Measurements from ENCODE around the gene SLC10A3.
A peak's percentile ranks its signal among the peaks of the same experiment; 100 is the strongest.

Gene SLC10A3, protein sequence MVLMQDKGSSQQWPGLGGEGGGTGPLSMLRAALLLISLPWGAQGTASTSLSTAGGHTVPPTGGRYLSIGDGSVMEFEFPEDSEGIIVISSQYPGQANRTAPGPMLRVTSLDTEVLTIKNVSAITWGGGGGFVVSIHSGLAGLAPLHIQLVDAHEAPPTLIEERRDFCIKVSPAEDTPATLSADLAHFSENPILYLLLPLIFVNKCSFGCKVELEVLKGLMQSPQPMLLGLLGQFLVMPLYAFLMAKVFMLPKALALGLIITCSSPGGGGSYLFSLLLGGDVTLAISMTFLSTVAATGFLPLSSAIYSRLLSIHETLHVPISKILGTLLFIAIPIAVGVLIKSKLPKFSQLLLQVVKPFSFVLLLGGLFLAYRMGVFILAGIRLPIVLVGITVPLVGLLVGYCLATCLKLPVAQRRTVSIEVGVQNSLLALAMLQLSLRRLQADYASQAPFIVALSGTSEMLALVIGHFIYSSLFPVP

DNA sequence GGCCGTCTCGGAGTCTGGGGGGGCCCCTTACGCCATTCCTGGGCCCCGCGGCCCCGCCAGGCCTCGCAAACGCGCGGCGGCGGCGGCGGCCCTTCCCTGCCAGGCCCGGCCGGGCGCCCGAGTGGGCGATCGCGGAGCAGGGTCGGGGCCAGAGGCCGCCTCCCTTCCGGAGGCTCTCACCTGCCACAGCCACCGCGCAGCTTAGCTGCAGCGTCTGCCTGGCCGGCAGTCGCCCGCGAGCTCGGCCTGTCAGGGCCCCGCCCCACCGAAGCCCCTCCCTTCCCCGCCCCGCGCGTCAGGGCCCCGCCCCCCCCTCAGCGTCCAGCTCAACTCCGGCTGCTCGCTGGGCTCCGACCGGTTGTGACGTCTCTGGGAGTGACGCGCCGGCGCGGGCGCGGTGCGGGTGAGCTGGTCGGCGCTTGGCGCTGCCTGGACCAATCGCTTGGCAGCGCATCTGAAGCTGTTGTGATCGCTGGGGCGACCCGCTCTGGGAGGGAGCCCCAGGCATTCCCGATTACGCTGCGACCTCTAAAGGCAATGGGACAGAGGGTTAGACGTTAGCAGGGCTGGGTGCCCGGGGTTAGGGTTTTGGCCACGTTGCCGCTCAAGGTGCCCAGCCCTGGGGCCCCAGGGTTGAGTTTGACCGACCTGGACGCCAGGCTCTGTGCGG is at the start of gene SLC10A3:
Gene SLC10A3, minus strand, starts transcription at position 216 of the 670 bp plus-strand sequence. CDS start 1,689 bp downstream, outside the sequence.
- DNase-seq, result peak; percentile 92

GRCh38 chrX:154539077-154539476 is 48.6 kb upstream of the SLC10A3 start:
- DNase-seq, result no peak

- DNase-seq, result no peak
These were observed 45.5 kb upstream of the SLC10A3 start for GRCh38 chrX:154535892-154536291.

GRCh38 chrX:154534526-154535322 is 44.3 kb upstream of the SLC10A3 start:
- DNase-seq, result peak; percentile 61

GRCh38 chrX:154532690-154533089 is 42.3 kb upstream of the SLC10A3 start:
- DNase-seq, result no peak

DNA sequence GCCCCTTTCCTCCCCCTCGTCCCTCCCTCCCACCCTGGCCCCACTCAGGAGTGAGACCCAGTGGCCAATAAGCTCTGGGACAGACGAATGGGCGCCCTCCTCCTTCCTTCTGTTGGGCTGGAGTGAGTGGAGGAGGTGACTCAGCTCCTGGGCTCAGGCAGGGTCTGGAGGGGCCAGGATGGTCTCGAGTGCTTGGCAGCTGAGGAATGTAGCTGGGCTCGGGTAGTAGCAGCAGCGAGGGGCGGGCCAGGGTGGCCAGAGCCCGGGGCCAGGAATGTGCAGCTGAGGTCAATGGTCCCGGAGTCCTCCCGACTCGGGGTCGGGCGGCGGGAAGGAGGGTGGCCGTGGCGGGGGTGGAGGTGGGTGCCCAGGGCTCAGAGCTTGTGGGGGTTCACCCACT is 41.2 kb upstream of the SLC10A3 start:
- DNase-seq, result no peak

DNA sequence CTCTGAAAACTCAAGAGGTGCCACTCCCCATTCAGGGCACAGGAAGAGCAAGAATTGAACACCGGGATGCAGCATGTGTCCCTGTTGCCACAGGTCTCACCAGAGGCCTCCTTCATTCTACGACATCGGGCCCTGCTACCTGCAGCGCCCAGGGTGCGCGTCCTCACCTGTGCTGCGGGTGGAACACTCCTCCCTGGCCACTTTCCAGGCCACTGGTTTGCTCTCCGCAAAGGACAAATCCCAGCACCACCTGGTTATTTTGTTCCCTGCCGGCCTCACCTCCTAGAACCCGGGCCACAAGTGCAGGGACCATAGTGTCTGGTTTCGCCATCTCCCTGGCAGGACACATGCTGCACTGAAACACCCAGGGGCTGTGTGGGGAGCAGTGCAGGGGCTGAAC is 39.9 kb upstream of the SLC10A3 start:
- DNase-seq, result no peak

DNA sequence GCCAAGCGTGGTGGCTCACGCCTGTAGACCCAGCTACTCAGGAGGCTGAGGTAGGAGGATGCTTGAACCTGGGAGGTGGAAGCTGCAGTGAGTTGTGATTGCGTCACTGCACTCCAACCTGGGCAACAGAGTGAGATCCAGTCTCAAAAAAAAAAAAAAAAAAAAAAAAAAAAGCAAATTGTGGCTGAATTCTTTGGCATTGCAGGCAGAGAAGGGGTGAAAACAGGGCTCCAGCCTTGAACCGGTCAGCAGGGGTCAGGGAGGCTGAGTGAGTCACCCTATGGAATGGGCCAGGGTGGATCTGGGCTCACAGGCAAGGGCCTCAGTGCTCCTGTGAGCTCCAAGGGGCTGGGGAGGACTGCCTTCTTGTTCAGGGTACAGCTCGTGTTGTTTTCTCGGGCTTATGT is 38.8 kb upstream of the SLC10A3 start:
- no peak for DNase-seq

GRCh38 chrX:154526901-154527675 is 36.7 kb upstream of the SLC10A3 start:
- DNase-seq, result peak; percentile 58

DNA sequence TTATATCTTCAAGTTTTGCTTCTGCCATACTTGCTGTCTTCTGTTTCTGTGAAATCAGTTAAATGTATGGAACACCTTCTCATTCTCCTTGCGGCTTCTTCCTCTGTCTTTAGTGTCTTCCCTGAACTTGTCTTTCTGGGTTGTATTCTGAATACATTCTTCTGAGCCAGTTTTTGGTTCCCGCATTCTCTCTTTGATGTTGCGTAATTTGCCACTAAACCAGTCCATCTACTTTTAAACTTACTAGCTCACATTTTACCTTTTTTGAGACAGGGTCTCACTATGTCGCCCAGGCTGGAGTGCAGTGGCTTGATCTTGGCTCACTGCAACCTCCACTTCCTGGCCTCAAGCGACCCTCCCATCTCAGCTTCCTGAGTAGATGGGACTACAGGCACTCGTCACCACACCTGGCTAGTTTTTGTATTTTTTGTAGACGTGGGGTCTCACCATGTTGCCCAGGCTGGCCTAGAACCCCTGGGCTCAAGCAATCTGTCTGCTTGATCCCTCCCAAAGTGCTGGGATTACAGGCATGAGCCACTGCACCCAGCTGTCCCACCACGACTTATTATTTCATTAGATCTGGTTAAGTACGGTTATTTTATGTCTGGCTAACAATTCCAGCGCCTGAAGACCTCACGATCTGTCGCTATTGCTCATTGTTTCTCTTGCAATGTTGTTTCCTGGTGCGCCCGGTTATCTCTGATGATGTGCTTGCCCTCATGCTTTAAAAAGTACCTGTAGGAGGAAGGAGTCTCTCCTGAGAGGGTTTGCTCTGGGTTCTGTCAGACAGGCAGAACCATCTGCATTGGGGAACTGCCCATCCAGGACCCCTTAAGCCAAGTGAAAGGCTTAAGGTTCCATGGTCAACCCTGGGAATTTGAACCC is 35.4 kb upstream of the SLC10A3 start:
- DNase-seq, result no peak

- no peak for DNase-seq
These were observed 29.0 kb upstream of the SLC10A3 start for GRCh38 chrX:154519389-154519788.

- DNase-seq, result no peak
These were observed 26.8 kb upstream of the SLC10A3 start for GRCh38 chrX:154517101-154517781.

DNA sequence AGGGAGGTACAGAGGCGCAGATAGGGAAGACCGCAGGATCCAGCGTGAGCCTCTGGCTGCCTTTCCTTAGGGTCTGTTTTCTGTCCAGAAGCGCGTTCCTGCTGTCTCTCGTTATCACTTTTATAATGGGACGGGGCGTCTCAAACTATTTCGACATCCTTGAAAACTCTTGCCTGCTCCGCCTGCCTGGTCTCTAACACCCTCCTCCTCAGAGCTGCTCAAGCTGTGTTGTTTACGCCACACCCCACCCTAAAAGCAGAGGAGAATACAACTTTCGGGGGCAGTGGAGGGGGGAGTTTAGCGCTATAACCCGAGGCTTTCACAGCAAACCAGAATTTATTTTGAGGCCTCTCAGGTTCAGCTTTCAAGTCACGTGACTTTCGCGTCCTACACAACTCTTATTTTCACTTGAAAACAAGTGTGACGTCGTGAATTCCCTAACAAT is 26.2 kb upstream of the SLC10A3 start:
- no peak for DNase-seq

GRCh38 chrX:154515966-154516655 is 25.7 kb upstream of the SLC10A3 start, which contains the start of gene FAM3A:
Gene FAM3A (minus strand): TSS chrX:154516232. CDS start chrX:154515772, 460 bp downstream.
- DNase-seq, result peak; percentile 92

GRCh38 chrX:154515090-154515965 is 24.9 kb upstream of the SLC10A3 start:
- DNase-seq, result peak; percentile 35

- no peak for DNase-seq
These were observed 23.3 kb upstream of the SLC10A3 start for GRCh38 chrX:154513716-154514115.

DNA sequence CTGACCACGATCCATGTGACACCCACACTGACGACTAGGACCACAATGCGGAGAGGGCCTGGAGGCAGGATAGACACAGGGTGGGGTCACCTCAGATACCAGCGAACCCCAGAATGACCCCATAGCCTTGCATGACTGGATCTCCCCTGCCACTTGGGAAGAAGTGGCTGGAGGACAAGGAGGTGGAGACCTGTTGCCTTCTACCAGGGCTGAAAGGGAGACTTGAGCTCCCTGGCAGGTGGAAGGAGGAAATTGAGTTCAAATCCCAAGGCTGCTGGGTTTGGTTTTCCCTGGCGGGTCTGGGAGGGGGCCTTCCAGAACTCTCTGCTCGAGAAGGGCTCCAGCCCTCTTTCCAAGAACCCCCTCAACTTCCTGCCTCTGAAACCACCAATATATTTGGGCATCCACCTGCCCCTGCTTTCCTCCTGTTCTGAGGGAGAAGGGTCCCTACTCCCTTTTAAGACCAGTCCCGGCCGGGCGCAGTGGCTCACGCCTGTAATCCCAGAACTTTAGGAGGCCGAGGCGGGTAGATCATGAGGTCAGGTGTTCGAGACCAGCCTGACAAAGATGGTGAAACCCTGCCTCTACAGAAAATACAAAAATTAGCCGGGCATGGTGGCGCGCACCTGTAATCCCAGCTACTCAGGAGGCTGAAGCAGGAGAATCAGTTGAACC is 22.6 kb upstream of the SLC10A3 start:
- DNase-seq, result no peak

DNA sequence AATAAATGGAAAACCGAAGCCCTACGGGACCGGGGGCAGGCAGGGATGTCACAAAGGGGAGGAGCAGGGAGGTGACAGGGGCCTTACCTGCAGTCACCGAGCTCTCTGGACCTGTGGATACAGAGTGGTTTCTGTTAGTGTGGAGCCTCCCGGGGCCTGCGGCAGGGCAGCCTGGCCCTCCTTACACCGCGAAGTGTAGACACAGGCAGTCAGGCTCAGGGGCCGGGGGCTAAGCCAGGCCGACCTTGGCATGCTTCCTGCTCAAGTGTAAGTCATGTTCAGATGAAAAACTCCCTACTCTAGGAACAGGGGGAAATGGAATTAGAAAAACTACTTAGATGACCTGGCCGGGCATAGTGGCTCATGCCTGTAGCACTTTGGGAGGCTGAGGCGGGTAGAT is 21.3 kb upstream of the SLC10A3 start:
- DNase-seq, result no peak

All from NCI-H774 (cell line).